Left renal pelvis (tissue), 4 donors: ENCODE measurements around the gene SLC12A7. TPM values are rescaled to one million over a fixed set of nuclear protein-coding genes. Genes with fewer than 3 reads are reported as not detected.
"Not testable (repeated sequence)": the region's sequence is repeated elsewhere in the genome, so short reads cannot be mapped to it uniquely, and the experiment has no call there.

Source experiments
- DNase-seq, 4 donors: peaks; one replicate each; pipeline ENCODE4 v3.0.0-alpha.2; 2013; ENCODE audit warnings: low read depth in 4 of 4, low spot score in 3 of 4
- polyA plus RNA-seq, 4 donors: library from polyadenylated mRNA; unstranded; fragments of 120-200 nt; gene quantifications; one replicate each; pipeline ENCODE4 v1.2.1, GENCODE V29; 2013; ENCODE audit not compliant: insufficient read length in 4 of 4

The SLC12A7 gene
- polyA plus RNA-seq, 4 donors = 24.1 to 41.4 (median 34.1) TPM

DNA sequence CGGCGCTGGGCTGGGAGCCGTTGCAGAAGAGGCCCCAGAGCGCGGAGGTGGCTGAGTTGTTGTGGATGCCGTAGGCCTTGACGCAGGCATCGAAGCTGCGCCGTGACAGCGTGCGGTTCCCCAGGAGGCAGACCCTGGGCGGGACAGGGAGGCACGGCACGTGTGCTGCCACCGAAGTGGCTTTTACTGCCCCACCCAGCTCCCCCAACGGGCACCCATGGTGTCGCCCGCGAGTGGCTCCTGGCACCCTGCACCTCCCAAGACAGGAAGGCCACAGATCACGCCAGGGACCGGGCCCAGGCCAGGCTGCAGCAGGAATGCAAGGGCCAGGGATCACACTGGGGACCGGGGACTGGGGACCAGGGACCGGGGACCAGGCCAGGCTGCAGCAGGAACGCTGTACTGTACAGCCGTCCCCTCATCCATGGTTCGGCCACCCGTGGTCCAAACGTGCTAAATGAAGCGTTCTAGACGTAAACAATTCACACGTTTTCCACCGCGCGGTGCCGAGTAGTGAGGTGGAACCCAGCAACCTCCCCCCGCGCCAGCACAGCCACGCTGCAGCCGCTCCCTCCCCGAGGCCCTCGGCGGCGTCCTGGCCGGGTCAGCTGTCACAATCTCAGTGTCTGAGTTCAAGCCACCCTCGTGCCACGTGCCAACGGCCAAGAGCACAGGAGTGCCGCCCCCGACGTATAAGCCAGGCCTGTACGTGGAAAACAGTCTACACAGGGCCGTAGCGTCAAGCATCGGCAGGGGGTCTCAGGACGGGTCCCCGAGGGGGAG lies 27.8 kb downstream of the SLC12A7 start:
- no peak for DNase-seq

GRCh38 chr5:1083026-1083425 lies 28.8 kb downstream of the SLC12A7 start:
- DNase-seq = not testable (repeated sequence)

DNA sequence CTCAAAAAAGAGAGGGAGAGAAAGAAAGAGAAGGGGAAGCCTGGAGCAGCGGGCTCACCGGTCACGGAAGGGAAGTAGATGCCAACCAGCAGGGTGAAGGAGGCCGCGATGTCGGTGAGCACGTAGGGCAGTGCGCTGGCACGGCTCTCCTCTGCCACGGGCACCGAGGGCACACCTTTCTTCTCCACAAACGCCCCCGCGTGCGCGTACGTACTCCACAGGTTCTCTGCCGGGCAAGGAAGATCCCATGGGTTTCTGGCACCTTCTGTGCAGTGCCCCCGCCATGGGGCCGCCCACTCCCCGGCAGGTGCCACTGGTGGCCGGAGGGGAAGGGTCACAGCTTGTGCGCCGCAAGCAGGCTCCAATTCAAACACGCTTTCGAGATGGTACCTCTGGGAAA lies 30.3 kb downstream of the SLC12A7 start:
- DNase-seq = no peak

- no peak for DNase-seq
These were observed 31.4 kb downstream of the SLC12A7 start for GRCh38 chr5:1080432-1080831.

DNA sequence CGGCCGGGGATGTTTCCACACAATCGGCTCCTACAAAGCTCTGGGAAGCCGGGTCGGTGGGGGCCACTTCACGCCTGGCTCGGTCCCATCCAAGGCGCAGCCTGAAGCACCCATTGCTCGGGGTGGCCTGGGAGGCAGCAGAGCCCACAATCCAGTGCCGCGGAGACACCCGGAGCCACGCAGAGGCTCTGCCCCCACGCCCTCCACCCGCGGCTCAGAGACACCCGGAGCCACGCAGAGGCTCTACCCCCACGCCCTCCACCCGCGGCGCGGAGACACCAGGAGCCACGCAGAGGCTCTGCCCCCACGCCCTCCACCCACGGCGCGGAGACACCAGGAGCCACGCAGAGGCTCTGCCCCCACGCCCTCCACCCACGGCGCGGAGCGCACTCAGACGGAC lies 31.9 kb downstream of the SLC12A7 start:
- no peak for DNase-seq

- DNase-seq = no peak
These were observed 32.4 kb downstream of the SLC12A7 start for GRCh38 chr5:1079486-1079885.

DNA sequence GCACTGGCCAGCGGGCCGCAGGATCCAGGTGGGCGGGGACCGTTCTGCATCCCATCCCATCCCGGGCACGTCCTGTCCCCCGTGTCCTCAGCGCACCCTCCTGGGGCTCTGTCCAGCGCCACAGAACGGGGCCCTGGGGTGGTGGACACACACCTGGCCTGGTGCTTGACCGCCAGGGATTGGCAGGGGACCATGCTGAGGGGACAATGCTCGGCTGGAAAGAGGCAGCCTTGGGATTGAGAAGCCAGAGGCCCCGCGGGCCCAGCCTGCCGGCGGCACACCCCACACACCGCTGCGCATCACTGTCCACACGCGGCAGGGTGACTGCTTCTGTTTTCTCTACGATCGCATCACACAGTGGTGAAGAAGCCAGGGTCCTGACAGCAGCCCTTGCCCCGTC lies 33.0 kb downstream of the SLC12A7 start:
- no peak for DNase-seq

DNA sequence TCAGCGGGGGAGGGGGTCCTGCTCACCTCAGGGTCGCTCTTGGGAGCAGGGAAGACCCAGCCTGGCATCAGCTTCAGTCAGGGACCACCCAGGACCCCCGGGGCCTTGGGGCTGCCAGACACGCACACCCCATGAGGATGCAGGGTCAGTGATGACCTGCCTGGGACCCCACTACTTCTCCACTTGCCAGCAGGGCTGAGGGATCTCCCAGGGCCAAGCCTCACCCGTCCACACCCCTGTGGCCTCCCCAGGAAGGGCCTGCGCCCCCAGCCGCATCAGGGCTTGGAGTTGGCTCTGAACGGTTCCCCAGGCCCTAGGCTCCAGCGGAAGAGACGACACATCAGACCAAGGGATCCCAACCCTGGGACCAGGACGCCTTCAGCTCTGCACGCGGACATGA lies 33.7 kb downstream of the SLC12A7 start:
- no peak for DNase-seq

DNA sequence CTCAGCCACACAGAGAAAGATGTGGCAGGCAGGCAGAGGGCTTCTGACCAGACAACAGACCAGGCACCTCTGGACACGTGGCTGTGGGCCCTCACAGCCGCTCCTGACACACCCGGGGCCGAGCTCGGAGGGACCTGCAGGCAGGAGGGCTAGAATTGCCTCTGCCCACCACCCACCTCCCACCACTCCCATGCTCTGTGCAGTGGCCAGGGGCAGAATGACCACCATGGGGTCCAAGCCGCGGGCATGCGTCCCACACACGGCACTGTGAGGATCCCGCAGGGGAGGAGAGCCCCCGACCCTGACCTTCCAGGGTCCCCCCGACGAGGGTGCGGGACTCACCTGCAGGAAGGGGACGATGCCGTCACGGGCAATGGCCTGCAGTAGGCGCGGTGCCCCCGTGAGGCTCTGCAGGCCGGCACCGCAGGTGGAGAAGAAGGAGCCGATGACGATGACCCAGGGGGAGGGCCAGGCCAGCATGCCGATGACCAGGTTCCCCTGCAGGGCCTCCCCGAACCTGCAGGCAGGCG lies 34.3 kb downstream of the SLC12A7 start:
- no peak for DNase-seq

DNA sequence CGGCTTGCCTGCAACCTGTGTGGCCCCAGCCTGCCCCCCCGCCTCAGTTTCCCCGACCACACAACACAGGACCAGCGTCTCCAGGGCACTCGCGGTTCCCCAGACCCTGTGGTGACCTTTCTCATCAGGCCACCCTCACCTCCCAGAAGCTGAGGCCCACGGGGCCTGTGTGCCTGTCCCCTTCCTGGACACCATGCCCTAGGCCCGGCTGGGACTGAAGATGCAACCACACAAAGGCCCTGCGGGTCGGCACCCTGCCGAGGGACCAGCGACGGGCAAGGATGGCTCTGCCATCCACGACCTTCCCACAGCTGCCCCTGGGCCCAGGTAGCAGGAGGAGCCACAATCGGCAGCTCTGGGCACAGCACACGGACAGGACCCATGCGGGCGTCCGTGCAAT lies 34.8 kb downstream of the SLC12A7 start:
- no peak for DNase-seq

DNA sequence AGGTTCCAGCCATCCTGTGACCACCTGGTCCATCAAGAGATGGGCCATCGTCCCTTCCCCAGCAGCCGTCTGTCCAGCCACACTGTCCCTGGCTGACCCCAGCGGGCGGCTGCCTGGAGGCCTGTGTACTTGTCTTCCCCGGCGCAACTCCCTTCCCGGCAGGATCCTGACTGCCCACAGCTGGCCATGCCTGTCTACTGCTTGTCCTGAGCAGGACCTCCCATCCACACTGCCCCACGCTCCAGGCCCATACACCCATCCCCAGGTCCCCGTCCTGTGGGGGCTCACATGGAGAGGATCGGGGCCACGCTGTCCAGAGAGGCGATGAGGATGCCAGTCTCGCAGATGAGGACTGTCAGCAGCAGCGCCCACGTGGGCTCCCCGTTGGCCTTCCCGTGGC lies 35.5 kb downstream of the SLC12A7 start:
- no peak for DNase-seq

DNA sequence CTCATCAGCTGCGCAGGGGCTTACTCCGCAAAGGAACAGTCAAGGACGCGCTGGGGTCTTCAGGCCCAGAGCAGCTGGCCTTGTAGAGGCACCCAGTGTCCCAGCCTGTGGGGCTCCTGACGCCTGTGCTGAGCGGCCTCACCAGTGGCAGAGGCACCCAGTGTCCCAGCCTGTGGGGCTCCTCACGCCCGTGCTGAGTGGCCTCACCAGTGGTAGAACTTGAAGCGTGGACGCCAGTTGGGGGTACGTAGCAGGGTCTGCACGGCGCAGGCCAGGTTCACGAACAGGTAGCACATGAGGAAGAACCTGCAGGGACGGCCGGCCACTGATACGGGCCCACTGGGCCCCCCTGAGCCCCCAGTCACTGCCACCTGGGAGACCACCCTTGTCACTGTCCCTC lies 35.9 kb downstream of the SLC12A7 start:
- no peak for DNase-seq

- DNase-seq = no peak
These were observed 36.3 kb downstream of the SLC12A7 start for GRCh38 chr5:1075555-1075881.

- no peak for DNase-seq
These were observed 36.9 kb downstream of the SLC12A7 start for GRCh38 chr5:1074816-1075554.

DNA sequence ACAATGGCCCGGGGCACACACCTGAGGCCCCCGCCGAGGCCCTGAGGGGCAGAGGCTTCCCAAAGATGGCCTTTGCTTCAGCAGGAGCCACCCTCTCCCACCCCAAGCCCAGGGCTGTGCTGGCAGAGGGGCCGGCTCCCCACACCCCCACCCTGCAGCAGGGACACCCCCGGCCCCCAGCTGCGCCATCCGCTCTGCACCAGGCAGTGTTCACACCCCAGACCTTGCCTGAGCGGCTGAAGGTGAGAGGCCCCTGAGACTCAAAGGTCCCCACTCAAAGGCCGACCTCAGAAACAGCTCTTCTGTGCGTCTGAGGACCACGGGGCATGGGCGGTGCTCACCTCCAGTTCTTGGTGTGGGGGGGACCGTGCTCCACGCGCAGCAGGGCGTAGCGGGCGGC lies 37.6 kb downstream of the SLC12A7 start:
- DNase-seq = no peak

DNA sequence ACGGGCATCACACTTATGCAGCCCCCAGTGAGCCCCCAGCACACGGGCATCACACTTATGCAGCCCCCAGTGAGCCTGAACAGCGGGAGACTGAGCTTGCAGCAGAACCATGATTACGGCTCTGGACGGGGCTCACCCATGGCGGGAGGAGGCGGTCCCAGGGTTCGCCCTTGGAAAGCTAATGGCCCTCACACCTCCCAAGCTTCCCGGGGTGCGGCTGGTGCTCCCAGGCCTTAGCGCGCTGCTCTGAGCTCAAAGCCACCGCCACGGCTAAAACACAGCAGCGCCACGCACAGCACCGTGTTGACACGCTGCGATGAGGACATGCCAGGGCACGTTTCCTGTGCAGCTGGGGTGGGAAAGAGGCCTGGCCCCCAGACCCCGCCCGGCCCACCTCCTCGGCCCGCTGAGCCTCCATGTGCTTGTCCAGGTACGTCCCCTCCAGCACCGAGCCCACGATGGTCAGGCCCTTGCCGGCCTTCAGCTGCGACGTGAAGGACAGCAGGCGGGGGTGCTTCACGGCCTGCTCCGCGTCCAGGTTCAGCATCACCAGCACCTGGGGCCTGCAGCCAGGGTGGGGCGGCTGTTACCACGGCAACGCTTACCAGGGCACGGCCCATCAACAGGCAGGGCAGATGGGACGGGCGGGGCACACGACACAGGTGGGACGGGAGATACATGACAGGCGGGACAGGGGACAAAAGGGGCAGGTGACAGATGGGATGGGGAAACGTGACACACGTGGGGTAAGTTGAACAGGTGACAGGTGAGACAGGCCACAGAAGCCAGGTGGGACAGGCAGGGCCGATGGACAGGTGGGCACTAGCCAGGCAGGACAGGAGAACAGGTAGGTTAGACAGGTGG lies 38.4 kb downstream of the SLC12A7 start:
- DNase-seq = no peak

GRCh38 chr5:1069720-1070088 lies 42.2 kb downstream of the SLC12A7 start:
- no peak for DNase-seq

DNA sequence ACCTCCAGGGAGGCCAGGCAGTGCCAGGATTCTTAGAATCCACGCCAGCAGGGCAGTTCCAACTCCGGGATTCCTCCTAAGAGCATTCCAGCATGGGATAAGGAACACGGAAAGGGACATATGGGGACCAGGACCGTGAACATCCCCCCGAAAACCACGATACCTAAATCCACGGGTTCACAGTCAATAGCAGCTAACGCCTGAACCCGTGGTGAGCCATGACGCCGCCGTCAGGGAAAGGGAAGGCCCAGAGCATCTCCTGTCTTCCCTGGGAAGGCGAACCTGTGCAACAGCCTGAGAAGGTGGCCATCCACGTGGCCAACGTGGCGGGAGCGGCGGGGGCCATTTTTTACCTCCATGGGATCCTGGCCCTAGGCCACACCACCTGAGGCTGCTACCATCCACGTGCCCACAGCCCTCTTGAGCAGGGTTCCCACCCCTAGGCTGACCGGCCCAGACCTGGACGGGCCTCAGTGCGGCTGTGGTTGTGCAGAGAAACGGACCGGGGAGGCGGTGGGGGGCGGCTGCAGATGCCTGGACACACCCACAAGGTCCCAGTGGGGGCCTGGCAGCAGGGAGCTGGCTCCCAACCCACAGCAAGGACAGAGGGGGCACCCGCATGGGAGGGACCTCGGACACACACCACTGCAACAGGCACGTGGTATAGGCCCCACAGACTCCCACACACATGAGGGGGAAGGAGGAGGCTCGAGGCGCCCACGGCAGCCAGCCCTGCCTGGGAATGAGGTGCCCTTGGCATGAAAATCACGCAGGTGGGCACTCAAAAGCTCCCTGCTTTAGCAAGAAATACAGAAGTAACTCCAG lies 42.8 kb downstream of the SLC12A7 start:
- DNase-seq = no peak

- DNase-seq = no peak
These were observed 43.5 kb downstream of the SLC12A7 start for GRCh38 chr5:1068204-1068894.
